ENCODE measurements around the gene UBE2E2. TPM values are rescaled to one million over a fixed set of nuclear protein-coding genes. Genes with fewer than 3 reads are reported as not detected.

The UBE2E2 gene
- total RNA-seq, 1 donor from 2014 or later = 32.5 TPM

- Mint-ChIP-seq H3K9me3 (ENCODE audit: low read depth) (no peaks in the 10 kb centered on the region), H3K27ac (no peak overlapping the region), H3K4me3 (ENCODE audit: low read depth) (no peak overlapping the region), H3K27me3 (no peaks in the 10 kb centered on the region), H3K36me3 (ENCODE audit: insufficient read depth) (no peaks in the 10 kb centered on the region), H3K4me1 (ENCODE audit: low read depth) (peaks cover under 1% of the 10 kb centered on the region)
- DNase-seq (ENCODE audit: low spot score, unreplicated experiment) = no peak
- TF ChIP-seq, protein P1, sequence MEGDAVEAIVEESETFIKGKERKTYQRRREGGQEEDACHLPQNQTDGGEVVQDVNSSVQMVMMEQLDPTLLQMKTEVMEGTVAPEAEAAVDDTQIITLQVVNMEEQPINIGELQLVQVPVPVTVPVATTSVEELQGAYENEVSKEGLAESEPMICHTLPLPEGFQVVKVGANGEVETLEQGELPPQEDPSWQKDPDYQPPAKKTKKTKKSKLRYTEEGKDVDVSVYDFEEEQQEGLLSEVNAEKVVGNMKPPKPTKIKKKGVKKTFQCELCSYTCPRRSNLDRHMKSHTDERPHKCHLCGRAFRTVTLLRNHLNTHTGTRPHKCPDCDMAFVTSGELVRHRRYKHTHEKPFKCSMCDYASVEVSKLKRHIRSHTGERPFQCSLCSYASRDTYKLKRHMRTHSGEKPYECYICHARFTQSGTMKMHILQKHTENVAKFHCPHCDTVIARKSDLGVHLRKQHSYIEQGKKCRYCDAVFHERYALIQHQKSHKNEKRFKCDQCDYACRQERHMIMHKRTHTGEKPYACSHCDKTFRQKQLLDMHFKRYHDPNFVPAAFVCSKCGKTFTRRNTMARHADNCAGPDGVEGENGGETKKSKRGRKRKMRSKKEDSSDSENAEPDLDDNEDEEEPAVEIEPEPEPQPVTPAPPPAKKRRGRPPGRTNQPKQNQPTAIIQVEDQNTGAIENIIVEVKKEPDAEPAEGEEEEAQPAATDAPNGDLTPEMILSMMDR (IDR thresholded peaks at IDR 0.05; ENCODE audit: unreplicated experiment) = no peak
Measured at GRCh38 chr3:23399221-23399620, 196.1 kb downstream of the UBE2E2 start.

DNA sequence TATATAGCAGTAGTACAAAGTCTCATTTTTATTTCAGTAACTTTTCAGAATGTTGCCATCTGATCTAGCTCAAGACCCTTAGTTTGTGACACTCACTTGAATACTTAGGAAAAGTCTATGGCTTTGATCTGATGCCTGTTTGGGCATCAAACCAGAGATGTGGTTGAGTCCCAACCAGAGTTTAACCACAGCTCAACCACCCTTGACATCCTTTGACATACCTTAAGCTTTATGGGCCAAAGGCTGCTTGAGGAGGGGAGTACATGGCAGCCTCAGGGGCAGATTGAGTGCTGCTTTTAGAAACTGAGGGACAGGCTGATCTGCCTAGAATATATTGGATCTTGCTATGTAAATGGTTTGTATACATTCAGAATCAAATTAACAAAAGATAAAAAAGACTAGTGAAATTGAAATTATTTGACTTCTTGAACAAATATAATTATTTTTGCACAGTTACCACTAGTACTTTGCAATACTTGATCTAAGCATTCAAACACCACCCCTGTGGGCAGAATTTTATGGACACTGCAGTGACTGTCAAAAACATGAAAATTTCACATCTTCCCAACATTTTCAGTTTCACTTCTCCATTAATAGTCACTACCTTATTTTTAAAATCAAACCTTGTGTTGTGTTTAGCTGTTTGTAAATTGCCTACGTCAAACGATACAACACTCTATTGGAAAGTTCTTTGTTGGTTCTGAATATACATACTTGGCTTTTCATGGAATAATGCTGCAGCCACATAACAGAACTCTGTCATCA is 199.8 kb downstream of the UBE2E2 start:
- no peak for DNase-seq (ENCODE audit: low spot score, unreplicated experiment)
- H3K27ac Mint-ChIP-seq = no peak overlapping the region
- H3K9me3 Mint-ChIP-seq (ENCODE audit: low read depth) = no peaks in the 10 kb centered on the region
- no peaks in the 10 kb centered on the region for H3K36me3 Mint-ChIP-seq (ENCODE audit: insufficient read depth)
- H3K4me3 Mint-ChIP-seq (ENCODE audit: low read depth) = no peak overlapping the region
- peaks cover 7% of the 10 kb centered on the region for H3K4me1 Mint-ChIP-seq (ENCODE audit: low read depth)
- TF ChIP-seq, protein P1 (IDR thresholded peaks at IDR 0.05; ENCODE audit: unreplicated experiment) = no peak
- H3K27me3 Mint-ChIP-seq = no peaks in the 10 kb centered on the region

DNA sequence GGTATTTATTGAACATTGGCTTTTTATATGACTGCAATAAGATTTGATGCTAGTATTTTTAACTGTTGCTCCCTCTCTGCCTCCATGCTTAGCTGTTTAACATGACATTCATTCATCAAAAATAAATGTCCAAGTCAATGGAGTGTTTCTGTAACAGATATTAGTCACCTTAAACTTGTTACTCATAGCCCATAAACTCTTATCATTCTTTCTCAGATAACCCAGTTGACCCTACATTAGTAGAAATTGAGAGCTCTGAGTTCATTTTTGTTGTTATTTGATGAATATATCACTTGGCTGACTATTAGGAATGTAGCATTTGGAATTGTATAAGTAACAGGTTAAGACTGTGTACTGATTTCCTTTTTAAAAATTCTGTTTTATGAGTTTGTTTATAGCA is 201.1 kb downstream of the UBE2E2 start:
- H3K27ac Mint-ChIP-seq = no peak overlapping the region
- no peaks in the 10 kb centered on the region for H3K36me3 Mint-ChIP-seq (ENCODE audit: insufficient read depth)
- TF ChIP-seq, protein P1 (IDR thresholded peaks at IDR 0.05; ENCODE audit: unreplicated experiment) = no peak
- peaks cover 7% of the 10 kb centered on the region for H3K4me1 Mint-ChIP-seq (ENCODE audit: low read depth)
- no peaks in the 10 kb centered on the region for H3K9me3 Mint-ChIP-seq (ENCODE audit: low read depth)
- H3K4me3 Mint-ChIP-seq (ENCODE audit: low read depth) = no peak overlapping the region
- no peaks in the 10 kb centered on the region for H3K27me3 Mint-ChIP-seq
- no peak for DNase-seq (ENCODE audit: low spot score, unreplicated experiment)

- no peak overlapping the region for H3K27ac Mint-ChIP-seq
- H3K27me3 Mint-ChIP-seq = no peaks in the 10 kb centered on the region
- peaks cover 7% of the 10 kb centered on the region for H3K4me1 Mint-ChIP-seq (ENCODE audit: low read depth)
- no peaks in the 10 kb centered on the region for H3K9me3 Mint-ChIP-seq (ENCODE audit: low read depth)
- H3K36me3 Mint-ChIP-seq (ENCODE audit: insufficient read depth) = no peaks in the 10 kb centered on the region
- DNase-seq (ENCODE audit: low spot score, unreplicated experiment) = no peak
- TF ChIP-seq, protein P1 (IDR thresholded peaks at IDR 0.05; ENCODE audit: unreplicated experiment) = no peak
- H3K4me3 Mint-ChIP-seq (ENCODE audit: low read depth) = no peak overlapping the region
Measured at GRCh38 chr3:23405081-23405480, 202.0 kb downstream of the UBE2E2 start.

DNA sequence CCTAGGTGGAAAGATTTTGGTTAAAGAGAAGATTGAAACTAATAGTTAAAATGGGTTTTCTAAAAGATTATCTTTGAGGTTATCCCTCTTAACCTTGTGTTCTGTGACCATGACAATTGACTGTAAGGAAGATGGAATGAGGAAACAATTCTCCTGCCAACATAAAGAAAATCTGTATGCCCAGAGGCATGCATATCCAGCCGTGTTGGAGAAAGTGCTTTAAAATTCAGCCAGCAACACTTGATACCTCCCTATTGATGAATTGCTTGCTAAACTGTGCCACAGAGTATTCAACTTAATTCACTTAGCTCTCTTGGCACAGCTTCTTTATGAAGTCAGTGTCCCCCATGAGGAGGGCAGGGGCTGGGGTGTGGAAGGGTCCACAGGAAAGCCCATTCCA is 203.5 kb downstream of the UBE2E2 start:
- H3K27ac Mint-ChIP-seq = no peak overlapping the region
- no peak overlapping the region for H3K4me3 Mint-ChIP-seq (ENCODE audit: low read depth)
- no peak for DNase-seq (ENCODE audit: low spot score, unreplicated experiment)
- H3K27me3 Mint-ChIP-seq = no peaks in the 10 kb centered on the region
- H3K9me3 Mint-ChIP-seq (ENCODE audit: low read depth) = no peaks in the 10 kb centered on the region
- TF ChIP-seq, protein P1 (IDR thresholded peaks at IDR 0.05; ENCODE audit: unreplicated experiment) = no peak
- H3K36me3 Mint-ChIP-seq (ENCODE audit: insufficient read depth) = no peaks in the 10 kb centered on the region
- peaks cover 7% of the 10 kb centered on the region for H3K4me1 Mint-ChIP-seq (ENCODE audit: low read depth)
